Bronchial epithelial cell (primary cell): Measurements from ENCODE around the gene NRXN3. TPM values are rescaled to one million over a fixed set of nuclear protein-coding genes. Genes with fewer than 3 reads are reported as not detected.

Experiments used
- DNase-seq: peaks from one replicate; pipeline ENCODE4 v3.0.0-alpha.2; 2010; ENCODE audit warnings: low read depth
- FAIRE-seq: peaks from 2 replicates; lab custom pipeline; 2011; peaks lifted over from hg19 to GRCh38; lab: Jason Lieb, UNC
- H3K27me3 ChIP-seq: 2 replicates; pipeline ENCODE4 v1.5.1; 2011; ENCODE audit warnings: low read length; ENCODE audit not compliant: control insufficient read depth, insufficient read depth
- H3K36me3 ChIP-seq: 2 replicates; pipeline ENCODE4 v1.5.1; 2011; ENCODE audit warnings: low read length; ENCODE audit not compliant: control insufficient read depth, insufficient read depth
- H3K4me3 ChIP-seq: 2 replicates; pipeline ENCODE4 v1.5.1; 2011; ENCODE audit warnings: mild to moderate bottlenecking, low read depth, low read length, control low read depth
- CTCF ChIP-seq: IDR thresholded peaks from 2 replicates; pipeline ENCODE4 v1.5.1; 2011; ENCODE audit warnings: mild to moderate bottlenecking, moderate library complexity, low read length, control low read depth, inconsistent platforms; ENCODE audit not compliant: insufficient read depth, severe bottlenecking
- total RNA-seq: library from RNA; depleted of rRNA; stranded (reverse); fragments of >200 nt; gene quantifications from 2 replicates; pipeline ENCODE4 v1.2.1, GENCODE V29; 2014

The NRXN3 gene
- total RNA-seq, 1 donor from 2014 or later = under 0.01 TPM

- FAIRE-seq (no peak), DNase-seq (peak; percentile 71)
- no peak overlapping the region for H3K4me3 ChIP-seq
- no peaks in the 10 kb centered on the region for H3K36me3 ChIP-seq
- H3K27me3 ChIP-seq = no peaks in the 10 kb centered on the region
- no peak for TF ChIP-seq CTCF
Observed at GRCh38 chr14:79411403-79412174, 1241.4 kb downstream of the NRXN3 start.

GRCh38 chr14:79412822-79413221 lies 1242.6 kb downstream of the NRXN3 start:
- no peak for DNase-seq
- no peak for TF ChIP-seq CTCF
- H3K4me3 ChIP-seq = no peak overlapping the region
- no peaks in the 10 kb centered on the region for H3K36me3 ChIP-seq
- no peaks in the 10 kb centered on the region for H3K27me3 ChIP-seq
- no peak for FAIRE-seq

- Histone ChIP-seq H3K36me3 (no peaks in the 10 kb centered on the region), H3K4me3 (no peak overlapping the region), H3K27me3 (no peaks in the 10 kb centered on the region)
- no peak for FAIRE-seq
- TF ChIP-seq CTCF = no peak
- DNase-seq = no peak
Observed at GRCh38 chr14:79413734-79414428, 1243.7 kb downstream of the NRXN3 start.

- Histone ChIP-seq H3K27me3 (no peaks in the 10 kb centered on the region), H3K4me3 (no peak overlapping the region), H3K36me3 (no peaks in the 10 kb centered on the region)
- TF ChIP-seq CTCF = no peak
- FAIRE-seq (no peak), DNase-seq (peak; percentile 35)
Observed at GRCh38 chr14:79415726-79416125, 1245.6 kb downstream of the NRXN3 start.

- FAIRE-seq (no peak), DNase-seq (peak; percentile 45)
- Histone ChIP-seq H3K27me3 (no peaks in the 10 kb centered on the region), H3K36me3 (no peaks in the 10 kb centered on the region), H3K4me3 (no peak overlapping the region)
- TF ChIP-seq CTCF = no peak
Observed at GRCh38 chr14:79417961-79418360, 1247.8 kb downstream of the NRXN3 start.
